Measurements from ENCODE around the gene ZSCAN5B.
"Not testable (repeated sequence)": the region's sequence is repeated elsewhere in the genome, so short reads cannot be mapped to it uniquely, and the experiment has no call there.

DNA sequence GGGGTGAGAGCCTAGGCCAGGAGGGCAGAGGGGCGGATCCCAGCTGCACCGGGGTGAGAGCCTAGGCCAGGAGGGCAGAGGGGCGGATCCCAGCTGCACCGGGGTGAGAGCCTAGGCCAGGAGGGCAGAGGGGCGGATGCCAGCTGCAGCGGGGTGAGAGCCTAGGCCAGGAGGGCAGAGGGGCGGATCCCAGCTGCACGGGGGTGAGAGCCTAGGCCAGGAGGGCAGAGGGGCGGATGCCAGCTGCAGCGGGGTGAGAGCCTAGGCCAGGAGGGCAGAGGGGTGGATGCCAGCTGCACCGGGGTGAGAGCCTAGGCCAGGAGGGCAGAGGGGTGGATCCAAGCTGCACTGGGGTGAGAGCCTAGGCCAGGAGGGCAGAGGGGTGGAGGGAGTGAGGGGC, 21.3 kb downstream of the ZSCAN5B start:
- TF ChIP-seq, protein P1, sequence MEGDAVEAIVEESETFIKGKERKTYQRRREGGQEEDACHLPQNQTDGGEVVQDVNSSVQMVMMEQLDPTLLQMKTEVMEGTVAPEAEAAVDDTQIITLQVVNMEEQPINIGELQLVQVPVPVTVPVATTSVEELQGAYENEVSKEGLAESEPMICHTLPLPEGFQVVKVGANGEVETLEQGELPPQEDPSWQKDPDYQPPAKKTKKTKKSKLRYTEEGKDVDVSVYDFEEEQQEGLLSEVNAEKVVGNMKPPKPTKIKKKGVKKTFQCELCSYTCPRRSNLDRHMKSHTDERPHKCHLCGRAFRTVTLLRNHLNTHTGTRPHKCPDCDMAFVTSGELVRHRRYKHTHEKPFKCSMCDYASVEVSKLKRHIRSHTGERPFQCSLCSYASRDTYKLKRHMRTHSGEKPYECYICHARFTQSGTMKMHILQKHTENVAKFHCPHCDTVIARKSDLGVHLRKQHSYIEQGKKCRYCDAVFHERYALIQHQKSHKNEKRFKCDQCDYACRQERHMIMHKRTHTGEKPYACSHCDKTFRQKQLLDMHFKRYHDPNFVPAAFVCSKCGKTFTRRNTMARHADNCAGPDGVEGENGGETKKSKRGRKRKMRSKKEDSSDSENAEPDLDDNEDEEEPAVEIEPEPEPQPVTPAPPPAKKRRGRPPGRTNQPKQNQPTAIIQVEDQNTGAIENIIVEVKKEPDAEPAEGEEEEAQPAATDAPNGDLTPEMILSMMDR (IDR thresholded peaks at IDR 0.05; ENCODE audit: low read depth, low read length): not testable (repeated sequence)
- not testable (repeated sequence) for TF ChIP-seq POLR2A (IDR thresholded peaks at IDR 0.05; ENCODE audit: extremely low read depth, insufficient read length)

Data from NB4 (cell line).